ES-I3 (cell line): ENCODE results near the gene FTL.

ENCODE experiments used
- H3K36me3 ChIP-seq: 2 replicates; pipeline ENCODE4 v1.6.1; 2013; ENCODE audit warnings: mild to moderate bottlenecking, low read length, control low read depth, moderate library complexity; ENCODE audit not compliant: insufficient read depth
- H3K4me1 ChIP-seq: 2 replicates; pipeline ENCODE4 v1.6.1; 2013; ENCODE audit warnings: mild to moderate bottlenecking, control low read depth, low read length; ENCODE audit not compliant: insufficient read depth
- H3K9ac ChIP-seq: 2 replicates; pipeline ENCODE4 v1.6.1; 2013; ENCODE audit warnings: low read depth, mild to moderate bottlenecking, low read length, moderate library complexity
- H3K9me3 ChIP-seq: 2 replicates; pipeline ENCODE4 v1.6.1; 2013; ENCODE audit warnings: mild to moderate bottlenecking, low read length, moderate library complexity; ENCODE audit not compliant: control insufficient read depth, insufficient read depth

FTL gene

GRCh38 chr19:48954595-48955307 lies 10.4 kb upstream of the FTL start, which contains the start of gene BAX:
Gene BAX, plus strand, starts transcription at chr19:48954875. Its CDS starts 54 bp downstream, at chr19:48954929.
- H3K36me3 ChIP-seq = peaks cover 20% of the 10 kb centered on the region
- peak within 1 kb of the TSS; percentile 96 for H3K9ac ChIP-seq
- H3K9me3 ChIP-seq = no peaks in the 10 kb centered on the region
- H3K4me1 ChIP-seq = peaks cover 10% of the 10 kb centered on the region; the same call in 1 of the 2 replicates

GRCh38 chr19:48955308-48955958 lies 9.7 kb upstream of the FTL start:
- H3K9me3 ChIP-seq = no peaks in the 10 kb centered on the region
- H3K9ac ChIP-seq = peak overlapping the region; percentile 96
- H3K4me1 ChIP-seq = peaks cover 10% of the 10 kb centered on the region; the same call in 1 of the 2 replicates
- H3K36me3 ChIP-seq = peaks cover 20% of the 10 kb centered on the region

GRCh38 chr19:48958006-48958405 lies 7.1 kb upstream of the FTL start:
- peaks cover 20% of the 10 kb centered on the region for H3K36me3 ChIP-seq
- H3K9me3 ChIP-seq = no peaks in the 10 kb centered on the region
- peaks cover 17% of the 10 kb centered on the region; the same call in 1 of the 2 replicates for H3K4me1 ChIP-seq
- no peak overlapping the region for H3K9ac ChIP-seq

- no peak overlapping the region for H3K9ac ChIP-seq
These were observed 5.5 kb upstream of the FTL start for GRCh38 chr19:48959341-48960239.

GRCh38 chr19:48961051-48961649 lies 4.0 kb upstream of the FTL start:
- peaks cover 16% of the 10 kb centered on the region for H3K36me3 ChIP-seq
- H3K9me3 ChIP-seq = no peaks in the 10 kb centered on the region
- H3K9ac ChIP-seq = no peak overlapping the region
- peaks cover 10% of the 10 kb centered on the region; the same call in 1 of the 2 replicates for H3K4me1 ChIP-seq

More at GRCh38 chr19:48959341-48960239, 5.5 kb upstream of the FTL start:
- Histone ChIP-seq H3K4me1 (peaks cover 17% of the 10 kb centered on the region; the same call in 1 of the 2 replicates), H3K9me3 (no peaks in the 10 kb centered on the region), H3K36me3 (peaks cover 20% of the 10 kb centered on the region)

GRCh38 chr19:48961673-48962028 lies 3.5 kb upstream of the FTL start:
- Histone ChIP-seq H3K4me1 (peaks cover 7% of the 10 kb centered on the region; the same call in 1 of the 2 replicates), H3K9ac (no peak overlapping the region), H3K9me3 (peaks cover 4% of the 10 kb centered on the region; the same call in 1 of the 2 replicates), H3K36me3 (peaks cover 18% of the 10 kb centered on the region)

- Histone ChIP-seq H3K36me3 (peaks cover 15% of the 10 kb centered on the region), H3K4me1 (peaks cover 7% of the 10 kb centered on the region; the same call in 1 of the 2 replicates), H3K9ac (no peak overlapping the region), H3K9me3 (peaks cover 4% of the 10 kb centered on the region; the same call in 1 of the 2 replicates)
These were observed 2.9 kb upstream of the FTL start for GRCh38 chr19:48962029-48962848.

- Histone ChIP-seq H3K4me1 (peaks cover 7% of the 10 kb centered on the region; the same call in 1 of the 2 replicates), H3K9me3 (peaks cover 4% of the 10 kb centered on the region; the same call in 1 of the 2 replicates), H3K36me3 (peaks cover 14% of the 10 kb centered on the region), H3K9ac (no peak overlapping the region)
These were observed 2.3 kb upstream of the FTL start for GRCh38 chr19:48962849-48963165.

- peaks cover 9% of the 10 kb centered on the region for H3K36me3 ChIP-seq
- peaks cover 7% of the 10 kb centered on the region; the same call in 1 of the 2 replicates for H3K4me1 ChIP-seq
- H3K9me3 ChIP-seq = peaks cover 4% of the 10 kb centered on the region; the same call in 1 of the 2 replicates
- H3K9ac ChIP-seq = peak overlapping the region; percentile 94
These were observed 1.5 kb upstream of the FTL start for GRCh38 chr19:48963371-48964204.

- peaks cover 7% of the 10 kb centered on the region; the same call in 1 of the 2 replicates for H3K4me1 ChIP-seq
- peaks cover 9% of the 10 kb centered on the region for H3K36me3 ChIP-seq
- H3K9me3 ChIP-seq = peaks cover 4% of the 10 kb centered on the region; the same call in 1 of the 2 replicates
- peak overlapping the region; percentile 94 for H3K9ac ChIP-seq
These were observed 687 bp upstream of the FTL start for GRCh38 chr19:48964205-48965039.

GRCh38 chr19:48965806-48966540 lies 864 bp downstream of the FTL start:
- Histone ChIP-seq H3K9ac (peak overlapping the region; percentile 96), H3K9me3 (peaks cover 4% of the 10 kb centered on the region; the same call in 1 of the 2 replicates), H3K4me1 (peaks cover 7% of the 10 kb centered on the region; the same call in 1 of the 2 replicates), H3K36me3 (peaks cover 9% of the 10 kb centered on the region)
